GM20431 (cell line): Measurements from ENCODE around the gene PIGT.

ENCODE experiments used
- in situ Hi-C: fragments of 300-500 bp; cut with MseI, MboI; formaldehyde crosslinking; loops from one replicate; pipeline ENCODE4 v1.15.0; 2020; ENCODE audit warnings: low sequenced_read_pairs; ENCODE audit not compliant: unreplicated experiment

Gene PIGT

GRCh38 chr20:45395114-45395415, 20.9 kb upstream of the PIGT start:
- in situ Hi-C loops: no loop called here

- in situ Hi-C loops: no loop called here
Observed at GRCh38 chr20:45399018-45399417, 16.9 kb upstream of the PIGT start.

- in situ Hi-C loops: no loop called here
Observed at GRCh38 chr20:45400346-45401031, 15.5 kb upstream of the PIGT start.

- in situ Hi-C loops: no loop called here
Observed at GRCh38 chr20:45402946-45403345, 13.0 kb upstream of the PIGT start.

- in situ Hi-C loops: no loop called here
Observed at GRCh38 chr20:45404438-45404837, 11.5 kb upstream of the PIGT start.

GRCh38 chr20:45405571-45406259, 10.2 kb upstream of the PIGT start:
- in situ Hi-C loops: no loop called here

GRCh38 chr20:45406260-45407066, 9.5 kb upstream of the PIGT start:
- in situ Hi-C loops: no loop called here

- in situ Hi-C loops: no loop called here
Observed at GRCh38 chr20:45407067-45407745, 8.7 kb upstream of the PIGT start.

GRCh38 chr20:45407783-45408645, 7.9 kb upstream of the PIGT start, which contains the start of gene DBNDD2:
DBNDD2 (plus strand) TSS chr20:45408289; CDS start chr20:45408468, 179 bp downstream.
- in situ Hi-C loops: no loop called here

- in situ Hi-C loops: no loop called here
Observed at GRCh38 chr20:45408646-45409213, 7.2 kb upstream of the PIGT start.

GRCh38 chr20:45409521-45410272, 6.2 kb upstream of the PIGT start:
- in situ Hi-C loops: no loop called here

GRCh38 chr20:45410887-45411286, 5.1 kb upstream of the PIGT start:
- in situ Hi-C loops: no loop called here

- in situ Hi-C loops: no loop called here
Observed at GRCh38 chr20:45412653-45413052, 3.3 kb upstream of the PIGT start.

GRCh38 chr20:45413479-45413878, 2.5 kb upstream of the PIGT start:
- in situ Hi-C loops: no loop called here

- in situ Hi-C loops: no loop called here
Observed at GRCh38 chr20:45416917-45417316, 976 bp downstream of the PIGT start.

- in situ Hi-C loops: no loop called here
Observed at GRCh38 chr20:45419188-45420091, 3.5 kb downstream of the PIGT start.

GRCh38 chr20:45420125-45420524, 4.2 kb downstream of the PIGT start:
- in situ Hi-C loops: no loop called here

- in situ Hi-C loops: no loop called here
Observed at GRCh38 chr20:45423700-45424099, 7.8 kb downstream of the PIGT start.
